Esophagus muscularis mucosa (tissue), 4 donors: ENCODE data around the gene TAGLN2. TPM values are rescaled to one million over a fixed set of nuclear protein-coding genes. Genes with fewer than 3 reads are reported as not detected.

Experiments used
- DNase-seq: peaks from one replicate; pipeline ENCODE4 v3.0.0-alpha.2; 2017; ENCODE audit errors: extremely low spot score
- H3K27ac ChIP-seq, 4 donors: fragments of 200-600 bp; sonication (generic); replicated peaks in 1 of 4; 1 replicate in 3 of 4; 2 replicates in 1 of 4; pipeline ENCODE4 v1.5.1; 2016 to 2019; ENCODE audit warnings: mild to moderate bottlenecking in 1 of 4
- H3K27me3 ChIP-seq, 4 donors: fragments of 200-600 bp; sonication (generic); one replicate each; pipeline versions ENCODE4 v1.5.1 to v1.6.0; 2016 to 2019
- H3K36me3 ChIP-seq, 4 donors: fragments of 200-600 bp; sonication (generic); one replicate each; pipeline ENCODE4 v1.5.1; 2016 to 2019
- H3K4me1 ChIP-seq, 4 donors: fragments of 200-600 bp; sonication (generic); one replicate each; pipeline ENCODE4 v1.5.1; 2016 to 2019
- H3K4me3 ChIP-seq, 4 donors: fragments of 200-600 bp; sonication (generic); 1 replicate in 2 of 4; 2 replicates in 2 of 4; pipeline ENCODE4 v1.5.1; 2016 to 2019; ENCODE audit warnings: mild to moderate bottlenecking in 4 of 4, moderate library complexity in 1 of 4
- H3K9me3 ChIP-seq, 4 donors: fragments of 200-600 bp; sonication (generic); 1 replicate in 3 of 4; 2 replicates in 1 of 4; pipeline ENCODE4 v1.5.1; 2016 to 2019
- EP300 ChIP-seq: sonication (generic); formaldehyde crosslinking; IDR thresholded peaks from one replicate; pipeline ENCODE4 v1.6.1; 2017; ENCODE audit warnings: antibody characterized with exemption
- POLR2A ChIP-seq: fragments of 450-650 bp; IDR thresholded peaks from one replicate; pipeline ENCODE4 v1.6.1; 2017; ENCODE audit warnings: antibody characterized with exemption, moderate library complexity, mild to moderate bottlenecking, low read depth
- POLR2AphosphoS5 ChIP-seq, 2 donors: sonication (generic); formaldehyde crosslinking; IDR thresholded peaks; one replicate each; pipeline ENCODE4 v1.6.1; 2017; ENCODE audit warnings: antibody characterized with exemption in 2 of 2
- WGBS: methylation state at CpG from one replicate; pipeline ENCODE4 v1.1.5; 2018; 5-methylcytosine and 5-hydroxymethylcytosine counted together
- intact Hi-C: fragments of 100-400 bp; cut with DNase I; formaldehyde crosslinking; loops from one replicate; pipeline ENCODE4 v1.15.1; 2023
- total RNA-seq, 4 donors: library from RNA; depleted of rRNA; stranded (reverse); fragments of >200 nt; gene quantifications; one replicate each; pipeline versions ENCODE4 v1.1.0 to v1.2.1, GENCODE V29; 2016
- TF ChIP-seq, protein P1 (sequence below), 3 experiments: fragments of 200-600 bp in 2 of 3; fragments of 450-650 bp in 1 of 3; sonication (generic) in 2 of 3; IDR thresholded peaks; one replicate each; pipeline ENCODE4 v1.5.1; 2017 to 2019; ENCODE audit warnings: antibody characterized with exemption in 3 of 3, mild to moderate bottlenecking in 2 of 3, moderate library complexity in 1 of 3

The TAGLN2 gene
- total RNA-seq, 4 donors from 2014 or later, result 125 to 276 (median 228) TPM

DNA sequence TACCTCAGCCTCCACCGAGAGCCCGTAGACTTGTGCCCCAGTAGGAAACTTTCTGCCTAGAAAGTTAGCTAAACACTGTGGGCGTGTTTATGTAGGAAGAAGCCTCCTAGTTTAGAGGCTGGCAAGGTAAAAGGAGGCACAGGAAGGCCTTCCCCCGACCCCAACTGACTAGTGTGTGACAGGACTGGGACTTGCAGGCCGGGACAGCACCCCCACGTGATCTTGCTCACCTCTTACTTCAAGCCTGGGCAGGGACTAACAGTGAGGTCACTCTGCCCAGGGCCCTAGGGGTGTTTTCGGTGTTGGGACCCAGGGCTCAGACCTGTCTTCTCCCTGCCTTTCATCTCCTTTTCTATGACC, 392 bp upstream of the TAGLN2 start:
- Histone ChIP-seq H3K27me3 (no peaks in the 10 kb centered on the region), H3K4me1 (peaks cover 28 to 50% (median 45%) of the 10 kb centered on the region in 4 donors), H3K4me3 (peak overlapping the region; percentile 79 to 95 (median 88)), H3K36me3 (peaks cover under 1 to 9% (median 4%) of the 10 kb centered on the region in 4 donors), H3K27ac (peak overlapping the region; percentile 89 to 97 (median 92)), H3K9me3 (no peaks in the 10 kb centered on the region)
- TF ChIP-seq EP300, result no peak
- TF ChIP-seq POLR2A, result no peak
- intact Hi-C loops, result loop anchor here (2.0 kb wide), 1 partner anchor 71 kb away; no protein-coding TSS in a partner anchor
- WGBS, result 8% methylated on average over 7 of the region's 7 CpGs
- DNase-seq, result no peak

- 3% methylated on average over 22 of the region's 31 CpGs for WGBS
- peaks cover 15 to 24% (median 18%) of the 10 kb centered on the region in 4 donors for H3K36me3 ChIP-seq
- no peaks in the 10 kb centered on the region for H3K27me3 ChIP-seq
- no peaks in the 10 kb centered on the region for H3K9me3 ChIP-seq
- no peak for TF ChIP-seq EP300
- peak; percentile 40 for TF ChIP-seq POLR2A
- TF ChIP-seq, protein P1, sequence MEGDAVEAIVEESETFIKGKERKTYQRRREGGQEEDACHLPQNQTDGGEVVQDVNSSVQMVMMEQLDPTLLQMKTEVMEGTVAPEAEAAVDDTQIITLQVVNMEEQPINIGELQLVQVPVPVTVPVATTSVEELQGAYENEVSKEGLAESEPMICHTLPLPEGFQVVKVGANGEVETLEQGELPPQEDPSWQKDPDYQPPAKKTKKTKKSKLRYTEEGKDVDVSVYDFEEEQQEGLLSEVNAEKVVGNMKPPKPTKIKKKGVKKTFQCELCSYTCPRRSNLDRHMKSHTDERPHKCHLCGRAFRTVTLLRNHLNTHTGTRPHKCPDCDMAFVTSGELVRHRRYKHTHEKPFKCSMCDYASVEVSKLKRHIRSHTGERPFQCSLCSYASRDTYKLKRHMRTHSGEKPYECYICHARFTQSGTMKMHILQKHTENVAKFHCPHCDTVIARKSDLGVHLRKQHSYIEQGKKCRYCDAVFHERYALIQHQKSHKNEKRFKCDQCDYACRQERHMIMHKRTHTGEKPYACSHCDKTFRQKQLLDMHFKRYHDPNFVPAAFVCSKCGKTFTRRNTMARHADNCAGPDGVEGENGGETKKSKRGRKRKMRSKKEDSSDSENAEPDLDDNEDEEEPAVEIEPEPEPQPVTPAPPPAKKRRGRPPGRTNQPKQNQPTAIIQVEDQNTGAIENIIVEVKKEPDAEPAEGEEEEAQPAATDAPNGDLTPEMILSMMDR (IDR thresholded peaks at IDR 0.05), result peak in 2 of 3 experiments; percentile 13 to 20
- peak in 1 of 2 donors; percentile 87 for TF ChIP-seq POLR2AphosphoS5 (IDR thresholded peaks at IDR 0.05)
- peaks cover 40 to 62% (median 59%) of the 10 kb centered on the region in 4 donors for H3K4me1 ChIP-seq
- peak overlapping the region; percentile 89 to 97 (median 92) for H3K27ac ChIP-seq
- H3K4me3 ChIP-seq, result peak overlapping the region; percentile 79 to 95 (median 88)
- intact Hi-C loops, result loop anchor here (2.0 kb wide), 1 partner anchor 69 kb away; no protein-coding TSS in a partner anchor
- peak; percentile 97 for DNase-seq
These were observed 1.1 kb downstream of the TAGLN2 start for GRCh38 chr1:159924025-159924790.

- Histone ChIP-seq H3K27me3 (no peaks in the 10 kb centered on the region), H3K36me3 (peaks cover 22 to 32% (median 26%) of the 10 kb centered on the region in 4 donors), H3K9me3 (no peaks in the 10 kb centered on the region), H3K4me3 (peak overlapping the region; percentile 79 to 95 (median 88)), H3K4me1 (peaks cover 40 to 68% (median 66%) of the 10 kb centered on the region in 4 donors), H3K27ac (peak overlapping the region; percentile 89 to 97 (median 92))
- TF ChIP-seq POLR2A (no peak), POLR2AphosphoS5 (IDR thresholded peaks at IDR 0.05) (peak; percentile 81 to 87), EP300 (peak; percentile 22)
- TF ChIP-seq, protein P1 (IDR thresholded peaks at IDR 0.05), result no peak
- intact Hi-C loops, result loop anchor here (2.0 kb wide), 1 partner anchor 69 kb away; no protein-coding TSS in a partner anchor
- WGBS, result 12% methylated on average over 20 of the region's 20 CpGs
- peak; percentile 96 for DNase-seq
These were observed 1.9 kb downstream of the TAGLN2 start for GRCh38 chr1:159923203-159924024.

GRCh38 chr1:159922511-159923202, 2.6 kb downstream of the TAGLN2 start:
- peaks cover 30 to 40% (median 34%) of the 10 kb centered on the region in 4 donors for H3K36me3 ChIP-seq
- H3K9me3 ChIP-seq, result no peaks in the 10 kb centered on the region
- H3K27ac ChIP-seq, result peak overlapping the region; percentile 89 to 97 (median 92)
- no peaks in the 10 kb centered on the region for H3K27me3 ChIP-seq
- DNase-seq, result no peak
- intact Hi-C loops, result no loop called here
- H3K4me1 ChIP-seq, result peaks cover 48 to 76% (median 74%) of the 10 kb centered on the region in 4 donors
- peak overlapping the region; percentile 79 to 95 (median 88) for H3K4me3 ChIP-seq
- TF ChIP-seq, protein P1 (IDR thresholded peaks at IDR 0.05), result no peak
- TF ChIP-seq POLR2A, result no peak
- no peak for TF ChIP-seq EP300
- no peak for TF ChIP-seq POLR2AphosphoS5 (IDR thresholded peaks at IDR 0.05)
- 25% methylated on average over 6 of the region's 8 CpGs for WGBS
